ENCODE results near the gene ARHGEF17.

The ARHGEF17 gene

GRCh38 chr11:73293356-73293936, 14.6 kb upstream of the ARHGEF17 start:
- no peak for DNase-seq

DNA sequence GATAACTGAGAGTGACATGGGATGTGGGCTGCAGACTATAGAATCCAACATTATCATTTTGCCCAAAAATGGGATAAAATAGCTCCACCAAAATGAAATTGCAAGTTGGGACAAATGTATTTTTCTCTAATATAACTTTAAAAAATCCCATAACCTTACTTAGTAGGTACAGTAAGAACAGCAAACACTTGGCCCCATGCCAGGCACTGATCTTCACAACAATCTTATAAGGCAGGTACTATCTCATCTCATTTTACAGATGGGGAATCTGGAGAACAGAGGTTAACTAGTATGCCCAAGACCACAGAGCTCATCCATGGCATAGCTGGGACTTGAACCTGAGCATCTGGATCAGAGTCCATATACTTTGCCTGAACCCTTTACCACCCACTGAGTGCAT, 13.5 kb upstream of the ARHGEF17 start:
- no peak for DNase-seq

GRCh38 chr11:73295241-73295995, 12.7 kb upstream of the ARHGEF17 start:
- DNase-seq: peak; percentile 25

GRCh38 chr11:73295996-73296318, 12.1 kb upstream of the ARHGEF17 start:
- DNase-seq: no peak

DNA sequence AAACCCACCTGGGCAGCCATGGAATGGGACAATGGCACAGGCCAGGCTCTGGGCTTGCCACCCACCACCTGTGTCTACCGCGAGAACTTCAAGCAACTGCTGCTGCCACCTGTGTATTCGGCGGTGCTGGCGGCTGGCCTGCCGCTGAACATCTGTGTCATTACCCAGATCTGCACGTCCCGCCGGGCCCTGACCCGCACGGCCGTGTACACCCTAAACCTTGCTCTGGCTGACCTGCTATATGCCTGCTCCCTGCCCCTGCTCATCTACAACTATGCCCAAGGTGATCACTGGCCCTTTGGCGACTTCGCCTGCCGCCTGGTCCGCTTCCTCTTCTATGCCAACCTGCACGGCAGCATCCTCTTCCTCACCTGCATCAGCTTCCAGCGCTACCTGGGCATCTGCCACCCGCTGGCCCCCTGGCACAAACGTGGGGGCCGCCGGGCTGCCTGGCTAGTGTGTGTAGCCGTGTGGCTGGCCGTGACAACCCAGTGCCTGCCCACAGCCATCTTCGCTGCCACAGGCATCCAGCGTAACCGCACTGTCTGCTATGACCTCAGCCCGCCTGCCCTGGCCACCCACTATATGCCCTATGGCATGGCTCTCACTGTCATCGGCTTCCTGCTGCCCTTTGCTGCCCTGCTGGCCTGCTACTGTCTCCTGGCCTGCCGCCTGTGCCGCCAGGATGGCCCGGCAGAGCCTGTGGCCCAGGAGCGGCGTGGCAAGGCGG, 11.4 kb upstream of the ARHGEF17 start:
- no peak for DNase-seq

DNA sequence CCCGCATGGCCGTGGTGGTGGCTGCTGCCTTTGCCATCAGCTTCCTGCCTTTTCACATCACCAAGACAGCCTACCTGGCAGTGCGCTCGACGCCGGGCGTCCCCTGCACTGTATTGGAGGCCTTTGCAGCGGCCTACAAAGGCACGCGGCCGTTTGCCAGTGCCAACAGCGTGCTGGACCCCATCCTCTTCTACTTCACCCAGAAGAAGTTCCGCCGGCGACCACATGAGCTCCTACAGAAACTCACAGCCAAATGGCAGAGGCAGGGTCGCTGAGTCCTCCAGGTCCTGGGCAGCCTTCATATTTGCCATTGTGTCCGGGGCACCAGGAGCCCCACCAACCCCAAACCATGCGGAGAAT, 10.9 kb upstream of the ARHGEF17 start:
- DNase-seq: no peak

GRCh38 chr11:73297702-73298101, 10.4 kb upstream of the ARHGEF17 start:
- DNase-seq: no peak

DNA sequence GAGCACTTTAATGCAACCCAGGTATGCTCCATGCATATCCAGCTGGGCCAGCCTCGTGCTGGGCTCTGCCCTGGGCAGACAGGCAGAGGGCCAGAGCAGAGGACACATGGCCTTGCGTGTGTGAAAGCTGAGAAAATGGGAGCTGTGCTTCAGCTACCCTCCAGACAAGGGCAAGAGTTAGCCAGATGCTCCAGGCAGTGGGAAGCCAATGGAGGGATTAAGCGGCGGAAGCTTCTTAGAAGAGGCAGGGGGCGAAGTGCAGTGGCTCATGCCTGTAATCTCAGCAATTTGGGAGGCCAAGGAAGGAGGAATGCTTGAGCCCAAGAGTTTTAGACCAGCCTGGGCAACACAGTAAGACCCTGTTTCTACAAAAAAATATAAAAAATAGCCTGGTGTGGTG, 9.8 kb upstream of the ARHGEF17 start:
- no peak for DNase-seq

DNA sequence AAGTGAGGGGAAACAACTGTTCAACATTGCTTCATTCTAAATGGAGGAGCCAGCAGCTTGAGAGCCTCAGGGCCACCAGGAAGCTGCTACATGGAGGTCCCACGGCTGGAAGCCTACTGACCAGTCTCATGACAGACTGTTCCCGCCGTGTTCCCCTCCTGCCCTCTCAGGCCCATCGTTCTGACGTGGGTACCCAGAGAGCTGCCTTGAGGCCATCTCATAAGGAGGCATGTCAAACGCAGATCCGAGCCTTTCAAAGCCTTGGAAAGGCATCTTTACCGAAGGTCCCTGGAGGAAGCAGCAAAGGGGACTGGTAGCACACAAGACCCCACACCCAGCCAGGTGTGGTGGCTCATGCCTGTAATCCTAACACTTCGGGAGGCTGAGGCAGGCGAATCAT, 8.3 kb upstream of the ARHGEF17 start:
- DNase-seq: no peak

- DNase-seq: no peak
These were observed 1.8 kb upstream of the ARHGEF17 start for GRCh38 chr11:73306069-73306841.

DNA sequence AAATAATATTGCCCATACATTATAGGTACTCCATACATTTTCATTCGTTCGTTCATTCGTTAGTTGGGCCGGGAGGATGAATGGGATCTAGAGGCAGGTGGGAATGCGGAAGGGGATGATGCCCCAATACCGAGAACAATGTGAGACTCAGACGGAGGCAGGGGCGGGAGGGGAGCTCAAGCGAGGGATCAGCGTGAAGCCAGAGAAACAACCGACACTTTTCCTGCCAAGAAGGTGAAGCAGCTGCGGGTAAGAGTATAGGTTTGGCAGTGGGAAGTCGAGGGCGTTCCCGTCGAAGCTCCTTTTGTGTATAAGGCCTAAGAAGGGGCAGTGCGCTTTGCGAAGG, 1.1 kb upstream of the ARHGEF17 start:
- no peak for DNase-seq

DNA sequence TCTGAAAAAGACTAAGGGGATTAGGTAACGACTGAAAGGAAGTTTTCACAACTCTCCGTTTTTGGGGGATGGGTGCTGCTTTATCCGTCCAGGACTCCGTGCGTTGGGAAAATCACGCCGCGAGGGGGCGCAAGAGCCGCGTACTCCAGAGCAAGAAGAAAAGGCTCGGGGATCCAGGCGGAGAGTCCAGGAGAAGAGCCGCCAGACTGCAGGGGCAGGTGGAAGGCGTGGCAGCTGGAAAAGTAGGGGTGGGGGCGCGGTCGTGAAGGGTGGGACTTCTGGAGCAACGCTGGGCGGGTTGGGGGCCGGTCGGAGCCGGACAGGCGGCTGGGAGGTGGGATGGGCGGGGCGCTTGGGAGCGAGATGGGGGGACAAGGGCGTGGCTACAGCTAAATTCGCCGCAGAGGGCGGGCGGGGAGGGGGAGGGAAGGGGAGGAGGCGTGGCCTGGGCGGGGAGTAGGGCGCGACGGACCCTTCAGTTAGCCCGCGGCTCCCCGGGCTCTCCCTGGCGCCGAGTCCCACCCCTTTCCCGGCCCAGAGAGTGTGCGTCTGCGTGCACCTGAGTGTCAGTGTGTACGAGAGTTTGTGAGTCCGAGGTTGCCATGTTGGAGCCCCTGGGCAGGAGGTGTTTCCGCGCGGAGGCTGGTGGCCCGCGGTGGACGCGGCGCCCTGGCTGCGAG, 613 bp upstream of the ARHGEF17 start:
- DNase-seq: peak; percentile 84

- DNase-seq: no peak
These were observed 1.2 kb downstream of the ARHGEF17 start for GRCh38 chr11:73308961-73309919.

GRCh38 chr11:73310076-73310475, 2.0 kb downstream of the ARHGEF17 start:
- no peak for DNase-seq

- DNase-seq: no peak
These were observed 2.8 kb downstream of the ARHGEF17 start for GRCh38 chr11:73310661-73311393.

DNA sequence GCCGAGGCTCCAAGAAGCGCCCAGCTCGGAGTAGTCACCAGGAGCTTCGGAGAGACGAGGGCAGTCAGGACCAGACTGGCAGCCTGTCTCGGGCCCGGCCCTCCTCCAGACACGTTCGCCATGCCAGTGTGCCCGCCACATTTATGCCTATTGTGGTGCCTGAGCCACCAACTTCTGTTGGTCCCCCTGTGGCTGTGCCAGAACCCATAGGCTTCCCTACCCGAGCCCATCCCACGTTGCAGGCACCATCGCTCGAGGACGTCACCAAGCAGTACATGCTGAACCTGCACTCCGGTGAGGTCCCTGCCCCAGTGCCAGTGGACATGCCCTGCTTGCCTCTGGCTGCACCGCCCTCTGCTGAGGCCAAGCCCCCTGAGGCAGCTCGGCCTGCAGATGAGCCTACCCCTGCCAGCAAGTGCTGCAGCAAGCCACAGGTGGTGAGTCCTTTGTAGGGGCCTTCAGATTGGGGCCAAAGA, 3.4 kb downstream of the ARHGEF17 start:
- no peak for DNase-seq

GRCh38 chr11:73312036-73312435, 4.0 kb downstream of the ARHGEF17 start:
- DNase-seq: no peak

GRCh38 chr11:73312851-73313327, 4.8 kb downstream of the ARHGEF17 start:
- DNase-seq: no peak

- DNase-seq: no peak
These were observed 5.6 kb downstream of the ARHGEF17 start for GRCh38 chr11:73313652-73314051.

- DNase-seq: no peak
These were observed 6.3 kb downstream of the ARHGEF17 start for GRCh38 chr11:73314117-73314961.

Measured in SHP77 treated with DMSO at 0.1 percent for 48 hours (cell line).